Stimulated activated CD8-positive, alpha-beta memory T cell treated with anti-CD3 and anti-CD28 coated beads, Interleukin-7, amount 100 ng/mL, for 48 hours (primary cell): ENCODE results near the gene MED26.
"Not testable (repeated sequence)": the region's sequence is repeated elsewhere in the genome, so short reads cannot be mapped to it uniquely, and the experiment has no call there.

Experiments
- DNase-seq, 2 donors: peaks; one replicate each; pipeline ENCODE4 v3.0.0-alpha.2; 2020; ENCODE audit warnings: low read depth in 1 of 2; ENCODE audit errors: extremely low read depth in 1 of 2

MED26 gene

GRCh38 chr19:16628183-16628983, at the start of gene MED26:
Gene MED26 (minus strand): TSS chr19:16628204. CDS start chr19:16627943, 261 bp downstream.
- peak; percentile 84 to 95 for DNase-seq

DNA sequence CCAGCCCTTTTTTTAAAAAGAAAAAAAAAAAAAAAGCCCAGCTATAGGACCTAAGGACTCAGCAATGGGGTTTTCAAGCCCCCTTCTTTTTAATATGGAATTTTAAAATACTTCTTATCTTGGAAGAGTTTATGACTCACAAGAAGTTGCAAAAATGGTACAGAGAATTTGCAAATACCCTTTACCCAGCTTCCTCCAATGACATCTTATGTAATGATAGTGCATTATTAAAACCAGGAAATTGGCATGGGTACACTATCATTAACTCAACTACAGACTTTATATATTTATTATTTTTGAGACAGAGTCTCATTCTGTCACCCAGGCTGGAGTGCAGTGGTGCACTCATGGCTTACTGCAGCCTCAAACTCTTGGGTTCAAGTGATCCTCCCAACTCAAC, 49.1 kb upstream of the MED26 start:
- no peak for DNase-seq

DNA sequence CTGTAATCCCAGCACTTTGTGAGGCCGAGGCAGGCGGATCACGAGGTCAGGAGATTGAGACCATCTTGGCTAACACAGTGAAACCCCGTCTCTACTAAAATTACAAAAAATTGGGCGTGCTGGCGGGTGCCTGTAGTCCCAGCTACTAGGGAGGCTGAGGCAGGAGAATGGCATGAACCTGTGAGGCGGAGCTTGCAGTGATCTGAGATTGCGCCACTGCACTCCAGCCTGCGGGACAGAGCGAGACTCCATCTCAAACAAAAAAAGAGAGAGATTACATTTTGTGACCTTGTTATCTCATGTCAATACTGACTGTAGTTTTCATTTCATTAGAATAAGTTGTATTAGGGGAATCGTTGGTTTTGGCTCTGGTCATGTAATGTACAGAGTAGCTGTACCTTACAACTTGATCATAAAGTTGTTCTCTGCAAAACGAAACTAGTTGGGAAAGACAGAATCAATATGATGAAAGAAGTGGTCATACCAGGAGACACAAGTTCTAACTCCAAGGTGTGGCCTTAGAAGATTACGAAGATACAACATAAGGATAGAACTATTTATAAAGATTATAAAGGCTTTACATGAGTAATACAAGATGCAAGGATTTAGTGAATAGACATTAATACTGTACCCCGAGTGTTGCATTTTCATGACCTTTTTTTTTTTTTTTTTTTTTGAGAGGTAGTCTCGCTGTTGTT, 48.2 kb upstream of the MED26 start:
- no peak for DNase-seq

GRCh38 chr19:16673839-16674238, 45.8 kb upstream of the MED26 start:
- DNase-seq = not testable (repeated sequence)

DNA sequence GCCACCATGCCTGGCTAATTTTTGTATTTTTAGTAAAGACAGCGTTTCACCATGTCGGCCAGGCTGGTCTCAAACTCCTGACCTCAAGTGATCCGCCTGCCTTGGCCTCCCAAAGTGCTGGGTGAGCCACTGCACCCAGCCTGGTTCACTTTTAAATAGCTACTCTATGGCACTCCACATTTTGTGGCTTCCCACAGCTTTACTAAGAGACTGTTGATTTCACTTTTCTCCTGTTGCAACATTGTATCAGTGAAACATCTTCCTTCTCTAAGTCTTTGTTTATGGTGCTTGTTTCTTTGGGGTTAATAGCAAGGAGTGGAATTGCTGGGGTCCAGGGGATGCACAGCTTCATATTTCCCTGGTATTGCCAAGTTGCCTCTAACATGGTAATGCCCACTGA, 45.2 kb upstream of the MED26 start:
- no peak for DNase-seq

DNA sequence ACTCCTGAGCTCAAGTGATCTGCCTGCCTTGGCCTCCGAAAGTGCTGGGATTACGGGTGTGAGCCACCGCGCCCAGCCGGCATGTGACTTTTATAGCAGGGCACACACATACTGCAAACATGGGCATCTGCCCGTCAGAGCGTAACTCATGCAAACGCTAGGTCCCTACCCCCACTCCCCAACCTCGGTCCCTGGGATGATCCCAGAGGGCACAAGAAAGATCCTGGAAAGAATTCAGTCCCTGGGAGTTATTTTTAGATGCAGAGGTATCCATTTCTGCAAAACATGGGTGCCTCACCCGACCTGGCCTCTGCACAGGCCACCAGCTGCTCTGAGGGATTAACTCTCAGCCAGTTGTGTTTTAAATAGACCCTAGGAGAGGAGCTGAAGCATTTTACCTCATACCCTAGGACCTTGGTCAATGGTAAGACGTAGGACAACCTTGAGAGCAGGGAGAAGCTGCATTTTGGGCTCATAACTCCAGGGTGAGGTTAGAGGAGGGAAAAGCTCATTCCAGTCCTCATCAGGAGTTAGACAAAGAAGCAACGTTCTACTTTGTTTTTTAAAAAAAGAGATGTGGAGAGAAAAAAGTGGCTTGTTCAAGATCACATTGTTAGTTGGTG, 43.8 kb upstream of the MED26 start:
- DNase-seq = no peak

- DNase-seq = no peak
These were observed 42.3 kb upstream of the MED26 start for GRCh38 chr19:16670291-16670690.

- not testable (repeated sequence) for DNase-seq
These were observed 40.7 kb upstream of the MED26 start for GRCh38 chr19:16668702-16669101.

DNA sequence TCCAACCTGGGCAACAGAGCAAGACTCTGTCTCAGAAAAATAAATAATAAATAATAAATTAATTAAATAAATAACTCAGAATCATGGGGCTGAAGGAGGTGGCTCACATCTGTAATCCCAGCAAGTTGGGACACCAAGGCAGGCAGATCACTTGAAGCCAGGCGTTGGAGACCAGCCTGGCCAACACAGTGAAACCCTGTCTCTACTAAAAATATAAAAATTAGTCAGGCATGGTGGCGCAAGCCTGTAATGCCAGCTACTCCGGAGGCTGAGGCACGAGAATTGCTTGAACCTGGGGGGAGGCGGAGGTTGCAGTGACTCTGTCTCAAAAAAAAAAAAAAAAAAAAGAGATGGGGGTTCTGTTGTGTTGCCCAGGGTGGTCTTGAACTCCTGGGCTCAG, 40.2 kb upstream of the MED26 start:
- no peak for DNase-seq

DNA sequence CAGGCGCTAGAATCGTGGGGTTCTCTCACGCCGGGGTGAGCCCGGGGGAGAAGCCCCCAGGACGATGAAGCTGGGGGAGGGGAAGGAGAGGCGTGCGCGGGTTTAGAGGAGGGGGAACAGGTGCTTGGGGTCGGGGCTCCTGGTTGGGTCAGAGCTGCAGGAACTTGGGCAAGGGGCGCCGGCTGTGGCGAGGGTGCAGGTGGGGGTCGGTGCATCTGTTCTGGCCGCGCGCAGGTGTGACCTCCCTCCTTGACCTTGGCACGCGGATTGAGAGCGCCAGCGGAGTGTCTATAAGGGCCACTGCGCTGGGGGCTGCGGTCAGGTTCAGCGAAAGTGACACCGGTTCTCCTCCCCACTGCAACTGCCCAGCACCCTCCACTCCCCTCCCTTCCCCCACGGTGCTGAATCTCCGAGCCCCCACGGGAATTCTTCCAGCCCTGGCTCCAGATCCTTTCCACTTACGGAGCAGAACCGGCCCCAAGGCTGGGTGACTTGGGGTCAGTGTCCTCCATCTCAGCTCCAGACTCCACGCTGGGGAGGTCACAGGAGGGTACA, 33.6 kb upstream of the MED26 start:
- no peak for DNase-seq

- DNase-seq = peak in 1 of 2 donors; percentile 5
These were observed 32.9 kb upstream of the MED26 start, which contains the start of gene TMEM38A for GRCh38 chr19:16660763-16661479. Gene TMEM38A (plus strand): TSS chr19:16661139. CDS start chr19:16661218, 79 bp downstream.

DNA sequence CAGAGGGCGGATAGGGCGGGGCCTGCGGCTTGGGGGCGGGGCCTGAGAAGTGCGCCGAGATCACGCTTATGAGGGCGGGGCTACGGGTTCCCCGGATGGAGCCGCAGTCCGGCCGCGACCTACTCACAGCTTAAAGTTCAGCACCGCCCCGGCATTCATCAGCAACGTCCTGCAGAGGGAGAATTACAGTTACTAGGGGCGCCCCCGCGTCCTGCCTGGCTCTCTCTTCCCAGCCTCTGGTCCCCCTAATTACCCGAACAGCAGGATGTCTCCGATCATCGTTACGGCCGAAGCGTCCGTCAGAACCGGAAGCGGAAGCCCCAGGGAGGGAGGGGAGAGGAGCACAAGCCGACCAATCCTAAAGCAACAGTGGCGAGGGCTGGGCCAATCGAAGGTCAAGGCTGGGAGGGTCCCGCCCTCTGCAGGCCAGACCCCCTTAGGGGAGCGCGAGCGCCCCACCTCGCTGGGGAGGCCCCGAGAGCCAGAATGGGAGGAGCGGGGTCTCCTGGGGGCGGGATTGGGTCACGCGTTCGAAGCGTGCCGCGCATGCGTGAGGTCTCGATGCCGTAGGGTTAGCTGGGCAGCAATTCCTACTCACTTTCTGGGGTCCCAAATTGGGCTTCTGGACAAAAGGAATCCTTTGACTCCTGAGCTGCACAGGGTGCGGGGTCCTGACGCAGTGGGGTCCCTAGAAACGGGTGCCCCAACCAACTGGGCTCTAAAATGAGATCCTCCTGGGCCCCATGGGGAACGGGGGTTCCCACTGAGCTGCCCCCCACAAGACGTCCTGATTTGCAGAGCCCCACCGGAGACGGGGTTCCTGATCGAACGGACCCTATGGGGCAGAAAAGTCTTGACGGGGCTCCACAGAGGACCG, 32.1 kb upstream of the MED26 start, which contains the start of gene SMIM7:
Gene SMIM7, minus strand, starts transcription at position 313 of the 877 bp plus-strand sequence. Its CDS starts 34 bp downstream, at position 279.
- peak; percentile 97 to 98 for DNase-seq

DNA sequence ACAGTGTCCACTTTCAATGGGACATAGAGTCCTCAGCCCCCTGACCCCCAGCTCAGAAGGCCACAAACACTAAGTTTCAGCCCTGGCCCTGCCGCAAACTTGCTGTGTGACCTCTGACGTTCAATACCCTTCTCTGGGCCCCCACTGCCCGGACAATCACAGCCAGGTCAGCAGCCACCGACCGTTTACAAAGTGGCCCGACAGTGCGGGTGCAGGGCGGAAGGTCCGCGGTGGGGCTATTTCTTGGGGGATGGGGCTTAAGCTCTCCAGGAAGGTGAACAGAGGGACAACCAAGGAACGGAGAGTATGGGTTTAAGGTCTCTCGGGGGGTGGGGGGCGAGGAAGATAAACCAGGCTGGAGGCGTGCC, 31.4 kb upstream of the MED26 start:
- no peak for DNase-seq

GRCh38 chr19:16657384-16657783, 29.4 kb upstream of the MED26 start:
- DNase-seq = no peak

GRCh38 chr19:16655727-16656126, 27.7 kb upstream of the MED26 start:
- no peak for DNase-seq

- no peak for DNase-seq
These were observed 26.6 kb upstream of the MED26 start for GRCh38 chr19:16654627-16655026.

GRCh38 chr19:16654140-16654539, 26.1 kb upstream of the MED26 start:
- DNase-seq = no peak

DNA sequence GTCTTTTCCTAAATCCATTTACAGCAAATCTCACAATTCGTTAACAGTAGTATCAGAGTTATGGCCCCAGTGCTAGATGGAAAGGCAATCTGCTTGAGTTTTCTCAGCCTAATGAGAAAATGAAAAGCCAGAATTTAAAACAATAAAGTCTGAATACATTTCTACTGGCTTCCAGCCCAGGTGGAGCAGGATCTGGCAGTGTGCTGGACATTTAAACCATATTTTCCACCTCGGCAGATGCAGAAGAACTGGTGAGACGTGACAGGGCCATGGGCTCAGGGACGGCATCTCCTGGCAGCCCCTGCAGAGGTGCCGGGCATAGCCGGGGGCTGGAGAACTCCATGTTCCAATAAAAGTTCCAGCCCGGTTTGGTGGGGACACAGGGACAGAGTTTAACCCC, 24.9 kb upstream of the MED26 start:
- no peak for DNase-seq

GRCh38 chr19:16651421-16652188, 23.6 kb upstream of the MED26 start:
- not testable (repeated sequence) for DNase-seq
